ENCODE measurements around the gene PAIP1. TPM values are rescaled to one million over a fixed set of nuclear protein-coding genes. Genes with fewer than 3 reads are reported as not detected.

Gene PAIP1
- total RNA-seq, 1 donor from 2014 or later, result 38.3 TPM

- ChIA-PET CTCF (no interaction called here), POLR2A (interaction anchor here (1.2 kb wide), 1 partner anchor 64 kb away, joined by 3 read pairs; the partner anchor contains the start of gene TMEM267)
- Mint-ChIP-seq H3K36me3 (ENCODE audit: low read depth) (peaks cover 66% of the 10 kb centered on the region), H3K9me3 (no peaks in the 10 kb centered on the region), H3K27me3 (no peaks in the 10 kb centered on the region), H3K27ac (no peak overlapping the region), H3K4me3 (no peak overlapping the region), H3K4me1 (peaks cover 12% of the 10 kb centered on the region)
- TF ChIP-seq CTCF (IDR thresholded peaks at IDR 0.05), result no peak
- DNase-seq (no peak), ATAC-seq (ENCODE audit: low read depth) (no peak)
- intact Hi-C loops (cut with micrococcal nuclease), result loop anchor here (2.0 kb wide), 1 partner anchor 17 kb away; no protein-coding TSS in a partner anchor
Measured at GRCh38 chr5:43547532-43547931, 9.3 kb downstream of the PAIP1 start.

- ATAC-seq (ENCODE audit: low read depth), result no peak
- H3K27ac Mint-ChIP-seq, result no peak overlapping the region
- no peak overlapping the region for H3K4me3 Mint-ChIP-seq
- no peak for DNase-seq
- POLR2A ChIA-PET, result no interaction called here
- H3K9me3 Mint-ChIP-seq, result no peaks in the 10 kb centered on the region
- TF ChIP-seq CTCF (IDR thresholded peaks at IDR 0.05), result no peak
- no peaks in the 10 kb centered on the region for H3K27me3 Mint-ChIP-seq
- CTCF ChIA-PET, result no interaction called here
- H3K4me1 Mint-ChIP-seq, result no peaks in the 10 kb centered on the region
- H3K36me3 Mint-ChIP-seq (ENCODE audit: low read depth), result peaks cover 78% of the 10 kb centered on the region
- intact Hi-C loops (cut with micrococcal nuclease), result no loop called here
Measured at GRCh38 chr5:43543434-43543833, 13.4 kb downstream of the PAIP1 start.

GRCh38 chr5:43540746-43541145 lies 16.1 kb downstream of the PAIP1 start:
- Mint-ChIP-seq H3K27me3 (no peaks in the 10 kb centered on the region), H3K27ac (no peak overlapping the region), H3K36me3 (ENCODE audit: low read depth) (peaks cover 71% of the 10 kb centered on the region), H3K4me3 (no peak overlapping the region), H3K4me1 (no peaks in the 10 kb centered on the region), H3K9me3 (no peaks in the 10 kb centered on the region)
- DNase-seq, result no peak
- intact Hi-C loops (cut with micrococcal nuclease), result no loop called here
- POLR2A ChIA-PET, result interaction anchor here (0.6 kb wide), 1 partner anchor 589 kb away, joined by 3 read pairs; no protein-coding TSS in a partner anchor
- TF ChIP-seq CTCF (IDR thresholded peaks at IDR 0.05), result no peak
- no peak for ATAC-seq (ENCODE audit: low read depth)
- CTCF ChIA-PET, result interaction anchor here (1.2 kb wide), 1 partner anchor 56 kb away, joined by 5 read pairs; no protein-coding TSS in a partner anchor

GRCh38 chr5:43536972-43537371 lies 19.9 kb downstream of the PAIP1 start:
- H3K27ac Mint-ChIP-seq, result no peak overlapping the region
- no peaks in the 10 kb centered on the region for H3K4me1 Mint-ChIP-seq
- CTCF ChIA-PET, result no interaction called here
- H3K27me3 Mint-ChIP-seq, result no peaks in the 10 kb centered on the region
- TF ChIP-seq CTCF (IDR thresholded peaks at IDR 0.05), result no peak
- DNase-seq, result no peak
- H3K9me3 Mint-ChIP-seq, result no peaks in the 10 kb centered on the region
- intact Hi-C loops (cut with micrococcal nuclease), result no loop called here
- H3K36me3 Mint-ChIP-seq (ENCODE audit: low read depth), result peaks cover 77% of the 10 kb centered on the region
- POLR2A ChIA-PET, result no interaction called here
- ATAC-seq (ENCODE audit: low read depth), result no peak
- H3K4me3 Mint-ChIP-seq, result no peak overlapping the region

GRCh38 chr5:43533646-43534045 lies 23.2 kb downstream of the PAIP1 start:
- Mint-ChIP-seq H3K4me3 (no peak overlapping the region), H3K27me3 (no peaks in the 10 kb centered on the region), H3K27ac (no peak overlapping the region), H3K4me1 (no peaks in the 10 kb centered on the region), H3K36me3 (ENCODE audit: low read depth) (peaks cover 84% of the 10 kb centered on the region), H3K9me3 (no peaks in the 10 kb centered on the region)
- POLR2A ChIA-PET, result no interaction called here
- CTCF ChIA-PET, result no interaction called here
- no peak for TF ChIP-seq CTCF (IDR thresholded peaks at IDR 0.05)
- DNase-seq (no peak), ATAC-seq (ENCODE audit: low read depth) (no peak)
- intact Hi-C loops (cut with micrococcal nuclease), result no loop called here

Measured in activated B cell treated with CpG ODN at 0.5 μM for 24 hours (primary cell).